Measurements from ENCODE around the gene LZTS2. TPM values are rescaled to one million over a fixed set of nuclear protein-coding genes. Genes with fewer than 3 reads are reported as not detected.
A peak's percentile ranks its signal among the peaks of the same experiment; 100 is the strongest.

LZTS2 gene
- total and polyA plus RNA-seq, 10 of the 15 experiments (the other 5 are each of a cell fraction or from before 2014, with no cell fraction given), result 0.08 to 13.4 (median 7.2) TPM

DNA sequence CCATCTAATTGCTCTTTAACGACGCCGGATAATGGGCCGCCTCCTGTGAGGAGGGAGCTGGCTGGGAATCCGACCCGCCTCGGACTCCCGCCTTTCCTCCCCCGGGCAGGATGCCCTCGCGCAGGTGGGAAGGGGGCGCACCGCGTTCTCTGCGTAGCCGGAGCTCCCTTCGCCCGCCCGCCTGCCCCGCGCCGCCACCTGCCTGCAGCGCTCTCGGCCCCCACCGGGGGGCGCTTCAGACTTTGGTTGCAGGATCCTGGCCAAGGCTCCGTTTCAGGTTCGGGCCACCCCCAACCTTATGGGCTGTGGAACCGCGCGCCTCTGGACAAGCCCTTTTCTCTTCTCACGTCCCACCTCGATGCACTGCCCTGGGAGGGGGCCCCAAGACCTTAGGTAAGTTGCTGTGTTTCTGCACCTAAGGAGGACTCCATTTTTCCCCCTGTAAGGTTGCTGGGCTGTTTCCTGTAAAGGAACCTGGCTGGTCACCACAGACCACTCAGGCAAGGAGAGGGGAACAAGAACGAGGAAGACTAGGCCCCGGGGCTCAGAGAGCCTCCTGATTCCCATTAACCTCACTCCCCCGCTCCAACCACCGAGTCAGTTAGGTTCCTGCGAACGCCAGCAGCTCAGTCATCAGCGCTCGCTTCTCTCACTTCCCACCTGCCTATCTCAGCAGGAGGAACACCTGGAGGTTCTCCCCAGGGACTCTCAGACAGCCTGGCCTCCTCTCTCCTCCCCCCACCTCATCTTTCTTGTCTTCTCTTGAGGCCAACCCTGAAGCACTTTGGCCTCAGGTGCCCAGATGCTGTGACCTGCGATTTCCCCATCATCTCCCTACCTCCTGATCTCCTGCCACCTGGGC lies 50.8 kb downstream of the LZTS2 start (continued):
- TF ChIP-seq, protein P1, sequence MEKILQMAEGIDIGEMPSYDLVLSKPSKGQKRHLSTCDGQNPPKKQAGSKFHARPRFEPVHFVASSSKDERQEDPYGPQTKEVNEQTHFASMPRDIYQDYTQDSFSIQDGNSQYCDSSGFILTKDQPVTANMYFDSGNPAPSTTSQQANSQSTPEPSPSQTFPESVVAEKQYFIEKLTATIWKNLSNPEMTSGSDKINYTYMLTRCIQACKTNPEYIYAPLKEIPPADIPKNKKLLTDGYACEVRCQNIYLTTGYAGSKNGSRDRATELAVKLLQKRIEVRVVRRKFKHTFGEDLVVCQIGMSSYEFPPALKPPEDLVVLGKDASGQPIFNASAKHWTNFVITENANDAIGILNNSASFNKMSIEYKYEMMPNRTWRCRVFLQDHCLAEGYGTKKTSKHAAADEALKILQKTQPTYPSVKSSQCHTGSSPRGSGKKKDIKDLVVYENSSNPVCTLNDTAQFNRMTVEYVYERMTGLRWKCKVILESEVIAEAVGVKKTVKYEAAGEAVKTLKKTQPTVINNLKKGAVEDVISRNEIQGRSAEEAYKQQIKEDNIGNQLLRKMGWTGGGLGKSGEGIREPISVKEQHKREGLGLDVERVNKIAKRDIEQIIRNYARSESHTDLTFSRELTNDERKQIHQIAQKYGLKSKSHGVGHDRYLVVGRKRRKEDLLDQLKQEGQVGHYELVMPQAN (conservative IDR thresholded peaks at IDR 0.05), result no peak
- no peak for TF ChIP-seq EED (IDR thresholded peaks at IDR 0.05; ENCODE audit: low read depth)
- no peak for TF ChIP-seq NR2C1 (IDR thresholded peaks at IDR 0.05)
- no peak for TF ChIP-seq YBX1 (IDR thresholded peaks at IDR 0.05)
- no peak for TF ChIP-seq BACH1 (IDR thresholded peaks at IDR 0.05; ENCODE audit: borderline replicate concordance)
- no peak for TF ChIP-seq SREBF2 (IDR thresholded peaks at IDR 0.05; ENCODE audit: low read length)
- no peak for TF ChIP-seq GABPA (IDR thresholded peaks at IDR 0.05; ENCODE audit: low read depth)
- TF ChIP-seq HDAC2 (IDR thresholded peaks at IDR 0.05), result no peak
- no peak for TF ChIP-seq ZNF384 (IDR thresholded peaks at IDR 0.05; ENCODE audit: borderline replicate concordance, low read depth, low read length)
- TF ChIP-seq, protein P2, sequence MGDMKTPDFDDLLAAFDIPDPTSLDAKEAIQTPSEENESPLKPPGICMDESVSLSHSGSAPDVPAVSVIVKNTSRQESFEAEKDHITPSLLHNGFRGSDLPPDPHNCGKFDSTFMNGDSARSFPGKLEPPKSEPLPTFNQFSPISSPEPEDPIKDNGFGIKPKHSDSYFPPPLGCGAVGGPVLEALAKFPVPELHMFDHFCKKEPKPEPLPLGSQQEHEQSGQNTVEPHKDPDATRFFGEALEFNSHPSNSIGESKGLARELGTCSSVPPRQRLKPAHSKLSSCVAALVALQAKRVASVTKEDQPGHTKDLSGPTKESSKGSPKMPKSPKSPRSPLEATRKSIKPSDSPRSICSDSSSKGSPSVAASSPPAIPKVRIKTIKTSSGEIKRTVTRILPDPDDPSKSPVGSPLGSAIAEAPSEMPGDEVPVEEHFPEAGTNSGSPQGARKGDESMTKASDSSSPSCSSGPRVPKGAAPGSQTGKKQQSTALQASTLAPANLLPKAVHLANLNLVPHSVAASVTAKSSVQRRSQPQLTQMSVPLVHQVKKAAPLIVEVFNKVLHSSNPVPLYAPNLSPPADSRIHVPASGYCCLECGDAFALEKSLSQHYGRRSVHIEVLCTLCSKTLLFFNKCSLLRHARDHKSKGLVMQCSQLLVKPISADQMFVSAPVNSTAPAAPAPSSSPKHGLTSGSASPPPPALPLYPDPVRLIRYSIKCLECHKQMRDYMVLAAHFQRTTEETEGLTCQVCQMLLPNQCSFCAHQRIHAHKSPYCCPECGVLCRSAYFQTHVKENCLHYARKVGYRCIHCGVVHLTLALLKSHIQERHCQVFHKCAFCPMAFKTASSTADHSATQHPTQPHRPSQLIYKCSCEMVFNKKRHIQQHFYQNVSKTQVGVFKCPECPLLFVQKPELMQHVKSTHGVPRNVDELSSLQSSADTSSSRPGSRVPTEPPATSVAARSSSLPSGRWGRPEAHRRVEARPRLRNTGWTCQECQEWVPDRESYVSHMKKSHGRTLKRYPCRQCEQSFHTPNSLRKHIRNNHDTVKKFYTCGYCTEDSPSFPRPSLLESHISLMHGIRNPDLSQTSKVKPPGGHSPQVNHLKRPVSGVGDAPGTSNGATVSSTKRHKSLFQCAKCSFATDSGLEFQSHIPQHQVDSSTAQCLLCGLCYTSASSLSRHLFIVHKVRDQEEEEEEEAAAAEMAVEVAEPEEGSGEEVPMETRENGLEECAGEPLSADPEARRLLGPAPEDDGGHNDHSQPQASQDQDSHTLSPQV (IDR thresholded peaks at IDR 0.05), result no peak
- TF ChIP-seq WRNIP1 (IDR thresholded peaks at IDR 0.05; ENCODE audit: borderline replicate concordance, low read depth, low read length), result no peak
- no peak for TF ChIP-seq ZNF24 (IDR thresholded peaks at IDR 0.05)
- no peak for TF ChIP-seq PAX5 (IDR thresholded peaks at IDR 0.05; ENCODE audit: borderline replicate concordance, low read depth, low read length)
- TF ChIP-seq EGR1 (IDR thresholded peaks at IDR 0.05; ENCODE audit: borderline replicate concordance in 1 of 2, low read depth in 2 of 2, low read length in 2 of 2), result no peak
- 0 out of 2 replicates have a peak, but pooled peaks have one; percentile 67 for TF ChIP-seq RB1 (IDR thresholded peaks at IDR 0.05; ENCODE audit: borderline replicate concordance)
- TF ChIP-seq, protein P3, sequence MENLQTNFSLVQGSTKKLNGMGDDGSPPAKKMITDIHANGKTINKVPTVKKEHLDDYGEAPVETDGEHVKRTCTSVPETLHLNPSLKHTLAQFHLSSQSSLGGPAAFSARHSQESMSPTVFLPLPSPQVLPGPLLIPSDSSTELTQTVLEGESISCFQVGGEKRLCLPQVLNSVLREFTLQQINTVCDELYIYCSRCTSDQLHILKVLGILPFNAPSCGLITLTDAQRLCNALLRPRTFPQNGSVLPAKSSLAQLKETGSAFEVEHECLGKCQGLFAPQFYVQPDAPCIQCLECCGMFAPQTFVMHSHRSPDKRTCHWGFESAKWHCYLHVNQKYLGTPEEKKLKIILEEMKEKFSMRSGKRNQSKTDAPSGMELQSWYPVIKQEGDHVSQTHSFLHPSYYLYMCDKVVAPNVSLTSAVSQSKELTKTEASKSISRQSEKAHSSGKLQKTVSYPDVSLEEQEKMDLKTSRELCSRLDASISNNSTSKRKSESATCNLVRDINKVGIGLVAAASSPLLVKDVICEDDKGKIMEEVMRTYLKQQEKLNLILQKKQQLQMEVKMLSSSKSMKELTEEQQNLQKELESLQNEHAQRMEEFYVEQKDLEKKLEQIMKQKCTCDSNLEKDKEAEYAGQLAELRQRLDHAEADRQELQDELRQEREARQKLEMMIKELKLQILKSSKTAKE (IDR thresholded peaks at IDR 0.05; ENCODE audit: low read depth, poor library complexity, severe bottlenecking), result no peak
- no peak for TF ChIP-seq CREM (IDR thresholded peaks at IDR 0.05; ENCODE audit: low read depth)
- no peak for TF ChIP-seq NR2F1 (conservative IDR thresholded peaks at IDR 0.05)
- peak; percentile 52; the same call in 1 of the 2 replicates for TF ChIP-seq LARP7 (IDR thresholded peaks at IDR 0.05)
- TF ChIP-seq KAT2A (conservative IDR thresholded peaks at IDR 0.05; ENCODE audit: control insufficient read depth, low read depth, low read length), result no peak
- no peak for TF ChIP-seq SMAD1 (IDR thresholded peaks at IDR 0.05; ENCODE audit: low read depth, partially characterized antibody)
- no peak for TF ChIP-seq MTA2 (IDR thresholded peaks at IDR 0.05; ENCODE audit: low read depth)
- no peak for TF ChIP-seq MEF2B (IDR thresholded peaks at IDR 0.05; ENCODE audit: partially characterized antibody, poor library complexity, severe bottlenecking)
